GM12878 (cell line): Measurements from ENCODE around the gene UNC13D. TPM values are rescaled to one million over a fixed set of nuclear protein-coding genes. Genes with fewer than 3 reads are reported as not detected.

ENCODE experiments used
- ATAC-seq: fragments of 200-7000 bp; cut with Tn5 transposase; 3 replicates; pipeline ENCODE4 v1.9.1; 2020; ENCODE audit warnings: mild to moderate bottlenecking, moderate library complexity
- BruUV-seq: library from RNA; stranded (reverse); fragments of 400-500 nt; replicated peaks from 2 replicates; lab custom pipeline; 2021; lab: Mats Ljungman, UMichigan
- CTCF ChIA-PET: fragments of 300-600 bp; sonication (Branson Sonifier 250); formaldehyde crosslinking; extraction: SDS; loops from one replicate; lab custom pipeline; 2021; ENCODE audit warnings: inconsistent platforms; lab: Yijun Ruan, JAX
- POLR2A ChIA-PET: fragments of 350-600 bp; formaldehyde crosslinking; extraction: SDS; loops from one replicate; lab custom pipeline; 2021; ENCODE audit warnings: inconsistent platforms; lab: Charles Lee
- RAD21 ChIA-PET: fragments of 300-600 bp; sonication (Branson Sonifier 250); formaldehyde crosslinking; loops from one replicate; lab custom pipeline; 2023; ENCODE audit warnings: antibody characterized with exemption; ENCODE audit not compliant: unreplicated experiment; lab: Charles Lee
- SMC1A ChIA-PET: fragments of 300-600 bp; sonication (Branson Sonifier 250); formaldehyde crosslinking; loops from one replicate; lab custom pipeline; 2023; ENCODE audit not compliant: unreplicated experiment, uncharacterized antibody; lab: Charles Lee
- DNase-seq: peaks from one replicate; pipeline ENCODE4 v3.0.0-alpha.2; 2011; ENCODE audit warnings: low read depth, low spot score
- FAIRE-seq: peaks from 3 replicates; lab custom pipeline; 2011; peaks lifted over from hg19 to GRCh38; lab: Jason Lieb, UNC
- H2AFZ ChIP-seq: 2 replicates; pipeline ENCODE4 v1.6.0; 2011; ENCODE audit warnings: low read depth, low read length, control low read depth; ENCODE audit not compliant: control insufficient read depth
- H3K27ac ChIP-seq: 2 replicates; pipeline ENCODE4 v1.5.1; 2011; ENCODE audit warnings: control low read depth; ENCODE audit not compliant: control insufficient read depth, insufficient read depth
- H3K27me3 ChIP-seq, 2 experiments: replicated peaks in 1 of 2; 2 replicates each; pipeline versions ENCODE4 v1.6.0 to v1.6.1; 2011; ENCODE audit warnings: low read length in 1 of 2; ENCODE audit not compliant: control insufficient read depth in 2 of 2, insufficient read depth in 2 of 2
- H3K36me3 ChIP-seq, 2 experiments: 2 replicates each; pipeline ENCODE4 v1.5.1; 2011; ENCODE audit warnings: low read length in 1 of 2; ENCODE audit not compliant: control insufficient read depth in 2 of 2, insufficient read depth in 2 of 2
- H3K4me1 ChIP-seq: 2 replicates; pipeline ENCODE4 v1.6.1; 2011; ENCODE audit warnings: mild to moderate bottlenecking, low read length, moderate library complexity, mixed read lengths; ENCODE audit not compliant: control insufficient read depth, insufficient read depth
- H3K4me2 ChIP-seq: 2 replicates; pipeline ENCODE4 v1.6.0; 2011; ENCODE audit warnings: control low read depth; ENCODE audit not compliant: control insufficient read depth, insufficient read depth
- H3K4me3 ChIP-seq: fragments of 200-600 bp; sonication (generic); 2 replicates; pipeline ENCODE4 v1.5.1; 2016
- H3K79me2 ChIP-seq: 2 replicates; pipeline ENCODE4 v1.6.0; 2011; ENCODE audit warnings: low read length; ENCODE audit not compliant: control insufficient read depth, insufficient read depth
- H3K9ac ChIP-seq: 2 replicates; pipeline ENCODE4 v1.8.0; 2011; ENCODE audit warnings: low read length, control low read depth, mixed read lengths; ENCODE audit not compliant: control insufficient read depth, insufficient read depth
- H3K9me3 ChIP-seq: replicated peaks from 3 replicates; pipeline ENCODE4 v1.5.1; 2011; ENCODE audit warnings: mild to moderate bottlenecking, low read length; ENCODE audit not compliant: control insufficient read depth, insufficient read depth
- H4K20me1 ChIP-seq: 2 replicates; pipeline ENCODE4 v1.6.0; 2011; ENCODE audit not compliant: control insufficient read depth, insufficient read depth
- HDAC2 ChIP-seq: fragments of 200-600 bp; sonication (generic); IDR thresholded peaks from 2 replicates; pipeline ENCODE4 v1.6.1; 2017
- KDM1A ChIP-seq: fragments of 200-600 bp; sonication (generic); IDR thresholded peaks from 2 replicates; pipeline ENCODE4 v1.6.1; 2016; ENCODE audit warnings: borderline replicate concordance
- RB1 ChIP-seq: fragments of 450-650 bp; formaldehyde crosslinking; IDR thresholded peaks from 2 replicates; pipeline ENCODE4 v1.6.1; 2017; ENCODE audit warnings: mild to moderate bottlenecking, borderline replicate concordance
- RFX5 ChIP-seq: IDR thresholded peaks from 2 replicates; pipeline ENCODE4 v1.6.1; 2011; ENCODE audit warnings: low read depth, low read length, improper control_type of control experiment
- WGBS: methylation state at CpG from one replicate; pipeline ENCODE4 v1.1.6; 2016; ENCODE audit warnings: low lambda C conversion rate; ENCODE audit not compliant: insufficient replicate concordance, insufficient coverage; ENCODE audit errors: missing lambda C conversion rate; 5-methylcytosine and 5-hydroxymethylcytosine counted together
- in situ Hi-C: fragments of 300-500 bp; cut with MboI; formaldehyde crosslinking; loops from 9 replicates; pipeline ENCODE4 v1.14.3; 2018; ENCODE audit warnings: mixed read lengths
- intact Hi-C: fragments of 100-400 bp; cut with micrococcal nuclease; formaldehyde crosslinking; loops from one replicate; pipeline ENCODE4 v1.14.2; 2022; ENCODE audit not compliant: unreplicated experiment
- polyA plus RNA-seq, 11 experiments: library from polyadenylated mRNA; depleted of rRNA in 4 of 11; unstranded in 6 of 11; stranded (reverse) in 5 of 11; fragments of >200 nt; fragmentation: Nextera tagmentation in 4 of 11; fragmentation: Illumina TruSeq in 1 of 11; extraction: Ambion mirVana in 4 of 11; extraction: Trizol in 1 of 11; gene quantifications; 1 replicate in 1 of 11; 2 replicates in 10 of 11; pipeline versions ENCODE4 v1.2.1 to v1.2.3, GENCODE V29; 2011 to 2016; ENCODE audit warnings: inconsistent platforms in 2 of 11, missing spikeins in 2 of 11, low read depth in 1 of 11
- total RNA-seq, 4 experiments: library from RNA; depleted of rRNA in 3 of 4; stranded (reverse); fragments of >200 nt in 3 of 4; fragmentation: Illumina TruSeq in 1 of 4; extraction: Trizol in 1 of 4; gene quantifications; 2 replicates each; pipeline versions ENCODE4 v1.2.1 to v1.2.3, GENCODE V29; 2013 to 2021
- TF ChIP-seq, protein P1 (sequence below): IDR thresholded peaks from 2 replicates; pipeline ENCODE4 v1.6.1; 2012; ENCODE audit warnings: low read depth, low read length, improper control_type of control experiment
- TF ChIP-seq, protein P2 (sequence below): IDR thresholded peaks from 2 replicates; pipeline ENCODE4 v1.6.1; 2011; ENCODE audit warnings: borderline replicate concordance, low read depth, mild to moderate bottlenecking, moderate library complexity, mixed read lengths, low read length; ENCODE audit not compliant: insufficient read depth; ENCODE audit errors: extremely low read length
- TF ChIP-seq, protein P3 (sequence below): fragments of 450-650 bp; IDR thresholded peaks from 2 replicates; pipeline ENCODE4 v1.6.1; 2017; ENCODE audit warnings: antibody characterized with exemption, mild to moderate bottlenecking, moderate library complexity

UNC13D gene
- total and polyA plus RNA-seq, 10 of the 15 experiments (the other 5 are each of a cell fraction or from before 2014, with no cell fraction given), result 0.32 to 63.9 (median 25.2) TPM

DNA sequence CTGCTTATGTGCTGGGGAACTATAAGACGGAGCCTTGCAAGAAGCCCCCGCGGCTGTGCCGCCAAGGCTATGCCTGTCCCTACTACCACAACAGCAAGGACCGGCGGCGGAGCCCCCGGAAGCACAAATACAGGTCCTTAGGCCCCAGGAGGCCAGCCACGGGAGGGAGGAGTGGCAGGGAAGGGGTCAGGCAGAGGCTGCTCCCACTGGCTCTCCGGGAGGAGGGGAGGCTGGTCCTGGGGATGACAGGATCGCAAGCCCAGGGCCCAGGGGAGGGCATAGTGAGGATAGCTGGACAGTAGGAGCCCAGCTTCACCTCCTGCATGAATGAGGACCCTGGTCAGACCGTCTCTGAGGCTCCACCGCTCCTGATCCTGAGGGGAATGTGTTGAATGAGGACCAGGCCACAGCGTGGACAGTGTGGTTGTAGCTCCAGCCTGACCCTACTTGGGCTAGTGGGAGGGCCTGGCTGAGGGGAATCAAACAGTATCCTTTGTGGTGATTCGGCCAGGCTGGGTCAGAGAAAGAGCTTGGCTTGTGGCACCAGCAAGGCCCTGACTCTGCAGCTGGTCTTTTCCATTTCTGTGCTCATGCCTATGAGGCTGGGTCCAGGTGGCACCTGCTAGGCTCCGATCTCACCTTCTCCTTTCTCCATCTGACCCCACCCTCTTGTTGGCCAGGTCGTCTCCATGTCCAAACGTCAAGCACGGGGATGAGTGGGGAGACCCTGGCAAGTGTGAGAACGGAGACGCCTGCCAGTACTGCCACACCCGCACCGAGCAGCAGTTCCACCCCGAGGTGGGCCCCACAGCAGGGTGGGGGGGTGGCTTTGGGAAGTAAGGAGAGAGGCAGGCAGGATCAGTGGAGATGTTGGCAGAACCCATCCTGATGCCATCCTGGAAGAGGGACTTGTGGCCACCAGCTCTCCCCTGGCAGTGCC is 30.9 kb downstream of the UNC13D start:
- Histone ChIP-seq H3K4me2 (no peak overlapping the region), H3K9me3 (no peaks in the 10 kb centered on the region), H3K4me3 (no peak overlapping the region), H3K9ac (no peak overlapping the region), H3K27me3 (no peaks in the 10 kb centered on the region), H3K27ac (no peak overlapping the region), H3K4me1 (peaks cover 9% of the 10 kb centered on the region; the same call in 1 of the 2 replicates), H3K36me3 (peaks cover 31 to 36% of the 10 kb centered on the region in 2 experiments), H4K20me1 (no peaks in the 10 kb centered on the region), H3K79me2 (no peaks in the 10 kb centered on the region), H2AFZ (no peak overlapping the region)
- TF ChIP-seq KDM1A, result no peak
- WGBS, result 96% methylated on average over 23 of the region's 24 CpGs
- CTCF ChIA-PET, result interaction anchor here (0.5 kb wide), 1 partner anchor 58 kb away, joined by 3 read pairs; no protein-coding TSS in a partner anchor
- DNase-seq (no peak), ATAC-seq (no peak), FAIRE-seq (no peak)
- in situ Hi-C loops (no loop called here), intact Hi-C loops (no loop called here)
- no TSS peak for BruUV-seq
- POLR2A ChIA-PET, result interaction anchor here (0.5 to 1.1 kb wide), 2 partner anchors 10 to 31 kb away, joined by 6 read pairs; no protein-coding TSS in a partner anchor
- RAD21 ChIA-PET, result no interaction called here
- SMC1A ChIA-PET, result no interaction called here

DNA sequence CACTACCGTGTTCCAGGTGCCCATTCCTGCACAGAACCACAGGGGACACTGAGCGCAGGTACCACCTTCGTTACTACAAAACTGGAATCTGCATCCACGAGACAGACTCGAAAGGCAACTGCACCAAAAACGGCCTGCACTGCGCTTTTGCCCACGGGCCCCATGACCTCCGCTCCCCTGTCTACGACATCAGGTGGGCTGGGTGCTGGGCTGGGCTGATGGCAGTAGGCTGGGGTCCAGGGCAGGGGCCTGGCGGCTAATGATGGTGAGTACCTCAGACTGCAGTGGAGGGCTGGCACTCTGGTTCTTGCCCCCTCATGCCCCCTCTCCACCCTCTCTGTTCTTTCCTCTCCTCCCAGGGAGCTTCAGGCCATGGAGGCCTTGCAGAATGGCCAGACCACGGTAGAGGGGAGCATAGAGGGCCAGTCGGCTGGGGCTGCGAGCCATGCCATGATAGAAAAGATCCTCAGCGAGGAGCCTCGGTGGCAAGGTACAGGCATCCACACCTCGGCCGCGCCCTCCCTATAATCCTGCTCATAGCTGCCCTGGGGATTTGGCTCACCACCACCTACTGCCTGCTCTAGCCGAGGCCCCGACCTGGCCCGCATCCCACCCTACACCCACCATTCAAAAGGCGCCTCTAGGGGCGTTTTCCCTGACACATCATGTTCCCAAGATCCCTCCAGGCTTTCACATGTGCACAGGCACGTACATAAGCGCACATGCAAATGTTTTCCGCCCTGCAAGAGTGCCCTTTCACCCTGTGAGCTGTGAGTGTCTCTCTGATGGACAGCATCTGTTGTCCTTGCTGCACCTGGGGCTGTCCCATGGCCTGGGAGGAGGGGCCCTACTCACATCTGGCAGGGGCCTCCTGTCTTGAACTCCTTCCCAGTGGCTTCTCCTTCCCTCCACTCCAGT is 31.8 kb downstream of the UNC13D start:
- Histone ChIP-seq H3K4me3 (no peak overlapping the region), H3K27me3 (no peaks in the 10 kb centered on the region), H3K9me3 (no peaks in the 10 kb centered on the region), H2AFZ (no peak overlapping the region), H3K9ac (no peak overlapping the region), H4K20me1 (no peaks in the 10 kb centered on the region), H3K4me1 (peaks cover 9% of the 10 kb centered on the region), H3K36me3 (peaks cover 25 to 34% of the 10 kb centered on the region in 2 experiments), H3K79me2 (no peaks in the 10 kb centered on the region; the same call in 1 of the 2 replicates), H3K27ac (no peak overlapping the region), H3K4me2 (no peak overlapping the region)
- no TSS peak for BruUV-seq
- in situ Hi-C loops (no loop called here), intact Hi-C loops (no loop called here)
- no peak for ATAC-seq
- WGBS, result 97% methylated on average over 27 of the region's 27 CpGs
- ChIA-PET RAD21 (no interaction called here), CTCF (no interaction called here), POLR2A (no interaction called here), SMC1A (no interaction called here)
- no peak for DNase-seq
- FAIRE-seq, result no peak
- TF ChIP-seq RFX5 (no peak), HDAC2 (no peak), RB1 (no peak)
- TF ChIP-seq, protein P1, sequence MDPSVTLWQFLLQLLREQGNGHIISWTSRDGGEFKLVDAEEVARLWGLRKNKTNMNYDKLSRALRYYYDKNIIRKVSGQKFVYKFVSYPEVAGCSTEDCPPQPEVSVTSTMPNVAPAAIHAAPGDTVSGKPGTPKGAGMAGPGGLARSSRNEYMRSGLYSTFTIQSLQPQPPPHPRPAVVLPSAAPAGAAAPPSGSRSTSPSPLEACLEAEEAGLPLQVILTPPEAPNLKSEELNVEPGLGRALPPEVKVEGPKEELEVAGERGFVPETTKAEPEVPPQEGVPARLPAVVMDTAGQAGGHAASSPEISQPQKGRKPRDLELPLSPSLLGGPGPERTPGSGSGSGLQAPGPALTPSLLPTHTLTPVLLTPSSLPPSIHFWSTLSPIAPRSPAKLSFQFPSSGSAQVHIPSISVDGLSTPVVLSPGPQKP, result no peak
- TF ChIP-seq, protein P2, sequence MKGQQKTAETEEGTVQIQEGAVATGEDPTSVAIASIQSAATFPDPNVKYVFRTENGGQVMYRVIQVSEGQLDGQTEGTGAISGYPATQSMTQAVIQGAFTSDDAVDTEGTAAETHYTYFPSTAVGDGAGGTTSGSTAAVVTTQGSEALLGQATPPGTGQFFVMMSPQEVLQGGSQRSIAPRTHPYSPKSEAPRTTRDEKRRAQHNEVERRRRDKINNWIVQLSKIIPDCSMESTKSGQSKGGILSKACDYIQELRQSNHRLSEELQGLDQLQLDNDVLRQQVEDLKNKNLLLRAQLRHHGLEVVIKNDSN, result no peak
- TF ChIP-seq, protein P3, sequence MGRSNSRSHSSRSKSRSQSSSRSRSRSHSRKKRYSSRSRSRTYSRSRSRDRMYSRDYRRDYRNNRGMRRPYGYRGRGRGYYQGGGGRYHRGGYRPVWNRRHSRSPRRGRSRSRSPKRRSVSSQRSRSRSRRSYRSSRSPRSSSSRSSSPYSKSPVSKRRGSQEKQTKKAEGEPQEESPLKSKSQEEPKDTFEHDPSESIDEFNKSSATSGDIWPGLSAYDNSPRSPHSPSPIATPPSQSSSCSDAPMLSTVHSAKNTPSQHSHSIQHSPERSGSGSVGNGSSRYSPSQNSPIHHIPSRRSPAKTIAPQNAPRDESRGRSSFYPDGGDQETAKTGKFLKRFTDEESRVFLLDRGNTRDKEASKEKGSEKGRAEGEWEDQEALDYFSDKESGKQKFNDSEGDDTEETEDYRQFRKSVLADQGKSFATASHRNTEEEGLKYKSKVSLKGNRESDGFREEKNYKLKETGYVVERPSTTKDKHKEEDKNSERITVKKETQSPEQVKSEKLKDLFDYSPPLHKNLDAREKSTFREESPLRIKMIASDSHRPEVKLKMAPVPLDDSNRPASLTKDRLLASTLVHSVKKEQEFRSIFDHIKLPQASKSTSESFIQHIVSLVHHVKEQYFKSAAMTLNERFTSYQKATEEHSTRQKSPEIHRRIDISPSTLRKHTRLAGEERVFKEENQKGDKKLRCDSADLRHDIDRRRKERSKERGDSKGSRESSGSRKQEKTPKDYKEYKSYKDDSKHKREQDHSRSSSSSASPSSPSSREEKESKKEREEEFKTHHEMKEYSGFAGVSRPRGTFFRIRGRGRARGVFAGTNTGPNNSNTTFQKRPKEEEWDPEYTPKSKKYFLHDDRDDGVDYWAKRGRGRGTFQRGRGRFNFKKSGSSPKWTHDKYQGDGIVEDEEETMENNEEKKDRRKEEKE, result no peak
